IPS-18a (cell line): ENCODE data around the gene PEX5L.
"Not testable (repeated sequence)": the region's sequence is repeated elsewhere in the genome, so short reads cannot be mapped to it uniquely, and the experiment has no call there.

Experiments
- H3K27ac ChIP-seq: one replicate; pipeline ENCODE4 v1.5.1; 2013; ENCODE audit warnings: low read length
- H3K27me3 ChIP-seq: one replicate; pipeline ENCODE4 v1.6.1; 2013; ENCODE audit warnings: mild to moderate bottlenecking, low read length; ENCODE audit not compliant: control insufficient read depth, insufficient read depth
- H3K36me3 ChIP-seq: one replicate; pipeline ENCODE4 v1.6.1; 2013; ENCODE audit warnings: low read depth, low read length; ENCODE audit not compliant: control insufficient read depth
- H3K4me1 ChIP-seq: one replicate; pipeline ENCODE4 v1.6.1; 2013; ENCODE audit warnings: low read depth, low read length; ENCODE audit not compliant: control insufficient read depth
- H3K4me3 ChIP-seq: one replicate; pipeline ENCODE4 v1.5.1; 2013; ENCODE audit warnings: low read length
- H3K9ac ChIP-seq: one replicate; pipeline ENCODE4 v1.6.1; 2013; ENCODE audit warnings: mild to moderate bottlenecking, low read length, moderate library complexity
- H3K9me3 ChIP-seq: one replicate; pipeline ENCODE4 v1.6.1; 2013; ENCODE audit warnings: low read depth, low read length; ENCODE audit not compliant: control insufficient read depth

The PEX5L gene

GRCh38 chr3:180058238-180058637 lies 21.5 kb upstream of the PEX5L start:
- Histone ChIP-seq H3K36me3 (no peaks in the 10 kb centered on the region), H3K4me3 (no peak overlapping the region), H3K4me1 (no peaks in the 10 kb centered on the region), H3K27ac (no peak overlapping the region), H3K9ac (no peak overlapping the region), H3K9me3 (no peaks in the 10 kb centered on the region), H3K27me3 (no peaks in the 10 kb centered on the region)

- H3K4me3 ChIP-seq, H3K4me1 ChIP-seq, H3K27me3 ChIP-seq, H3K27ac ChIP-seq, H3K9me3 ChIP-seq, H3K36me3 ChIP-seq, H3K9ac ChIP-seq: not testable (repeated sequence)
Measured at GRCh38 chr3:180055656-180056055, 18.9 kb upstream of the PEX5L start.

- Histone ChIP-seq H3K9ac (no peak overlapping the region), H3K27ac (no peak overlapping the region), H3K9me3 (no peaks in the 10 kb centered on the region), H3K4me1 (no peaks in the 10 kb centered on the region), H3K36me3 (no peaks in the 10 kb centered on the region), H3K27me3 (no peaks in the 10 kb centered on the region), H3K4me3 (no peak overlapping the region)
Measured at GRCh38 chr3:180049391-180049790, 12.7 kb upstream of the PEX5L start.

GRCh38 chr3:180048840-180049239 lies 12.1 kb upstream of the PEX5L start:
- Histone ChIP-seq H3K4me3 (no peak overlapping the region), H3K9me3 (no peaks in the 10 kb centered on the region), H3K27ac (no peak overlapping the region), H3K9ac (no peak overlapping the region), H3K36me3 (no peaks in the 10 kb centered on the region), H3K27me3 (no peaks in the 10 kb centered on the region), H3K4me1 (no peaks in the 10 kb centered on the region)

- no peak overlapping the region for H3K4me3 ChIP-seq
- no peaks in the 10 kb centered on the region for H3K27me3 ChIP-seq
- no peak overlapping the region for H3K27ac ChIP-seq
- no peaks in the 10 kb centered on the region for H3K36me3 ChIP-seq
- H3K9ac ChIP-seq = no peak overlapping the region
- H3K9me3 ChIP-seq = no peaks in the 10 kb centered on the region
- no peaks in the 10 kb centered on the region for H3K4me1 ChIP-seq
Measured at GRCh38 chr3:180048103-180048502, 11.4 kb upstream of the PEX5L start.

- Histone ChIP-seq H3K27me3 (peaks cover 26% of the 10 kb centered on the region), H3K27ac (no peak overlapping the region), H3K36me3 (no peaks in the 10 kb centered on the region), H3K4me3 (no peak overlapping the region), H3K4me1 (no peaks in the 10 kb centered on the region), H3K9me3 (no peaks in the 10 kb centered on the region), H3K9ac (no peak overlapping the region)
Measured at GRCh38 chr3:180040966-180041365, 4.2 kb upstream of the PEX5L start.

GRCh38 chr3:180036092-180036670 lies 556 bp downstream of the PEX5L start:
- Histone ChIP-seq H3K4me1 (peaks cover 16% of the 10 kb centered on the region), H3K27me3 (peaks cover 53% of the 10 kb centered on the region), H3K36me3 (no peaks in the 10 kb centered on the region), H3K4me3 (peak overlapping the region; percentile 85), H3K27ac (no peak overlapping the region), H3K9ac (peak overlapping the region; percentile 69), H3K9me3 (no peaks in the 10 kb centered on the region)

GRCh38 chr3:180026997-180027396 lies 9.7 kb downstream of the PEX5L start:
- no peak overlapping the region for H3K27ac ChIP-seq
- H3K4me3 ChIP-seq = no peak overlapping the region
- no peaks in the 10 kb centered on the region for H3K27me3 ChIP-seq
- no peaks in the 10 kb centered on the region for H3K36me3 ChIP-seq
- H3K4me1 ChIP-seq = peaks cover under 1% of the 10 kb centered on the region
- no peaks in the 10 kb centered on the region for H3K9me3 ChIP-seq
- H3K9ac ChIP-seq = no peak overlapping the region

- H3K27me3 ChIP-seq = no peaks in the 10 kb centered on the region
- H3K4me1 ChIP-seq = no peaks in the 10 kb centered on the region
- H3K36me3 ChIP-seq = no peaks in the 10 kb centered on the region
- H3K9ac ChIP-seq = no peak overlapping the region
- H3K9me3 ChIP-seq = no peaks in the 10 kb centered on the region
- no peak overlapping the region for H3K27ac ChIP-seq
- no peak overlapping the region for H3K4me3 ChIP-seq
Measured at GRCh38 chr3:180018543-180018942, 18.2 kb downstream of the PEX5L start.

GRCh38 chr3:180017846-180018245 lies 18.9 kb downstream of the PEX5L start:
- H3K27me3 ChIP-seq = no peaks in the 10 kb centered on the region
- H3K27ac ChIP-seq = no peak overlapping the region
- no peaks in the 10 kb centered on the region for H3K4me1 ChIP-seq
- no peak overlapping the region for H3K9ac ChIP-seq
- no peaks in the 10 kb centered on the region for H3K9me3 ChIP-seq
- H3K36me3 ChIP-seq = no peaks in the 10 kb centered on the region
- H3K4me3 ChIP-seq = no peak overlapping the region

- H3K4me1 ChIP-seq = no peaks in the 10 kb centered on the region
- H3K36me3 ChIP-seq = no peaks in the 10 kb centered on the region
- H3K9ac ChIP-seq = no peak overlapping the region
- H3K27ac ChIP-seq = no peak overlapping the region
- peaks cover 15% of the 10 kb centered on the region for H3K9me3 ChIP-seq
- H3K27me3 ChIP-seq = no peaks in the 10 kb centered on the region
- H3K4me3 ChIP-seq = no peak overlapping the region
Measured at GRCh38 chr3:180011927-180012326, 24.8 kb downstream of the PEX5L start.

- not testable (repeated sequence) for H3K27ac ChIP-seq, H3K4me1 ChIP-seq, H3K4me3 ChIP-seq, H3K36me3 ChIP-seq, H3K9ac ChIP-seq, H3K27me3 ChIP-seq
- H3K9me3 ChIP-seq = peaks cover 15% of the 10 kb centered on the region
Measured at GRCh38 chr3:180008318-180008717, 28.4 kb downstream of the PEX5L start.
